H1 (cell line): ENCODE results near the gene LIMK2. TPM values are rescaled to one million over a fixed set of nuclear protein-coding genes. Genes with fewer than 3 reads are reported as not detected.
"Not testable (repeated sequence)": the region's sequence is repeated elsewhere in the genome, so short reads cannot be mapped to it uniquely, and the experiment has no call there.

Experiments used
- CTCF ChIA-PET: fragments of 300-600 bp; sonication (Branson Sonifier 250); formaldehyde crosslinking; loops from one replicate; lab custom pipeline; 2021; ENCODE audit not compliant: partially characterized antibody; lab: Charles Lee
- POLR2A ChIA-PET: fragments of 300-600 bp; sonication (Branson Sonifier 250); formaldehyde crosslinking; loops from one replicate; lab custom pipeline; 2021; ENCODE audit warnings: inconsistent platforms; ENCODE audit not compliant: partially characterized antibody; lab: Charles Lee
- DNase-seq, 2 experiments: peaks; one replicate each; pipeline versions ENCODE4 v3.0.0 to v3.0.0-alpha.2; 2010 to 2022; ENCODE audit warnings: low spot score in 2 of 2, low read depth in 1 of 2, mixed read lengths in 1 of 2
- FAIRE-seq: peaks from 2 replicates; lab custom pipeline; 2011; peaks lifted over from hg19 to GRCh38; lab: Jason Lieb, UNC
- H2AFZ ChIP-seq: 2 replicates; pipeline ENCODE4 v1.8.1; 2012; ENCODE audit warnings: low read length, inconsistent platforms
- H2AK5ac ChIP-seq: 2 replicates; pipeline ENCODE4 v1.6.1; 2013; ENCODE audit warnings: low read depth, low read length
- H2BK120ac ChIP-seq: replicated peaks from 2 replicates; pipeline ENCODE3; 2013; ENCODE audit warnings: low read depth, low read length, inconsistent platforms
- H2BK12ac ChIP-seq: 2 replicates; pipeline ENCODE4 v1.6.1; 2013; ENCODE audit warnings: low read depth, low read length
- H2BK15ac ChIP-seq: 2 replicates; pipeline ENCODE4 v1.6.1; 2013; ENCODE audit warnings: low read length
- H2BK20ac ChIP-seq: 2 replicates; pipeline ENCODE4 v1.6.1; 2013; ENCODE audit warnings: low read length
- H2BK5ac ChIP-seq: 2 replicates; pipeline ENCODE4 v1.6.1; 2013; ENCODE audit warnings: low read depth, low read length
- H3K14ac ChIP-seq: 2 replicates; pipeline ENCODE4 v1.6.1; 2013; ENCODE audit warnings: inconsistent platforms; ENCODE audit not compliant: insufficient read length
- H3K18ac ChIP-seq: 2 replicates; pipeline ENCODE4 v1.6.1; 2013; ENCODE audit warnings: low read length; ENCODE audit errors: extremely low read depth
- H3K23ac ChIP-seq: 2 replicates; pipeline ENCODE4 v1.6.1; 2013; ENCODE audit warnings: inconsistent platforms; ENCODE audit not compliant: insufficient read length
- H3K23me2 ChIP-seq: 2 replicates; pipeline ENCODE4 v1.6.1; 2013; ENCODE audit warnings: low read depth, low read length
- H3K27ac ChIP-seq: 2 replicates; pipeline ENCODE4 v1.6.1; 2011; ENCODE audit warnings: low read depth, low read length, inconsistent platforms
- H3K27me3 ChIP-seq, 4 experiments: replicated peaks in 1 of 4; 1 replicate in 1 of 4; 2 replicates in 3 of 4; pipeline versions ENCODE4 v1.6.1 to v1.8.1; 2011 to 2013; ENCODE audit warnings: low read length in 3 of 4, mild to moderate bottlenecking in 3 of 4, inconsistent platforms in 2 of 4, mixed read lengths in 2 of 4, moderate library complexity in 1 of 4; ENCODE audit not compliant: control insufficient read depth in 3 of 4, insufficient read depth in 3 of 4; ENCODE audit errors: extremely low read depth in 1 of 4
- H3K36me3 ChIP-seq, 4 experiments: 2 replicates each; pipeline versions ENCODE4 v1.6.1 to v1.8.1; 2011 to 2013; ENCODE audit warnings: mild to moderate bottlenecking in 4 of 4, low read length in 3 of 4, moderate library complexity in 2 of 4, control low read depth in 1 of 4, inconsistent platforms in 1 of 4; ENCODE audit not compliant: insufficient read depth in 4 of 4, control insufficient read depth in 2 of 4
- H3K4ac ChIP-seq: replicated peaks from 2 replicates; pipeline ENCODE3; 2013; ENCODE audit warnings: low read length, low read depth, mixed read lengths, inconsistent platforms; ENCODE audit not compliant: insufficient read length
- H3K4me1 ChIP-seq, 4 experiments: replicated peaks in 1 of 4; 1 replicate in 1 of 4; 2 replicates in 3 of 4; pipeline versions ENCODE4 v1.6.1 to v1.8.1; 2011 to 2013; ENCODE audit warnings: low read length in 3 of 4, inconsistent platforms in 2 of 4, mixed read lengths in 1 of 4; ENCODE audit not compliant: insufficient read depth in 4 of 4, control insufficient read depth in 3 of 4
- H3K4me2 ChIP-seq, 2 experiments: 2 replicates each; pipeline versions ENCODE4 v1.6.1 to v1.8.1; 2011 to 2013; ENCODE audit warnings: low read depth in 2 of 2, low read length in 2 of 2, control low read depth in 1 of 2, inconsistent platforms in 1 of 2, mild to moderate bottlenecking in 1 of 2; ENCODE audit not compliant: insufficient read depth in 1 of 2
- H3K4me3 ChIP-seq, 4 experiments: fragments of 200-600, 300-600 bp in 1 of 4; sonication (generic), shearing (Covaris generic), sonication (Bioruptor Twin) in 1 of 4; 2 replicates each; pipeline versions ENCODE4 v1.5.1 to v1.8.1; 2011 to 2016; ENCODE audit warnings: low read length in 4 of 4, low read depth in 3 of 4, control low read depth in 2 of 4, inconsistent platforms in 2 of 4, mild to moderate bottlenecking in 2 of 4, mixed read lengths in 1 of 4, moderate library complexity in 1 of 4; ENCODE audit not compliant: insufficient read depth in 2 of 4; ENCODE audit errors: extremely low read depth in 1 of 4
- H3K56ac ChIP-seq: replicated peaks from 2 replicates; pipeline ENCODE3; 2013; ENCODE audit warnings: low read depth, mild to moderate bottlenecking, mixed read lengths, low read length, inconsistent platforms; ENCODE audit not compliant: insufficient read length
- H3K79me1 ChIP-seq: 2 replicates; pipeline ENCODE4 v1.6.1; 2013; ENCODE audit warnings: low read depth, low read length, control low read depth
- H3K79me2 ChIP-seq, 2 experiments: 2 replicates each; pipeline versions ENCODE4 v1.6.1 to v1.8.1; 2012 to 2013; ENCODE audit warnings: low read length in 2 of 2, mild to moderate bottlenecking in 2 of 2, inconsistent platforms in 1 of 2; ENCODE audit not compliant: insufficient read depth in 2 of 2, control insufficient read depth in 1 of 2
- H3K9ac ChIP-seq, 4 experiments: replicated peaks in 1 of 4; 1 replicate in 1 of 4; 2 replicates in 3 of 4; pipeline versions ENCODE4 v1.6.1 to v1.8.1; 2011 to 2013; ENCODE audit warnings: low read depth in 3 of 4, low read length in 3 of 4, control low read depth in 2 of 4, mild to moderate bottlenecking in 2 of 4, moderate library complexity in 2 of 4, inconsistent platforms in 1 of 4; ENCODE audit errors: extremely low read depth in 1 of 4
- H3K9me3 ChIP-seq, 2 experiments: 2 replicates each; pipeline versions ENCODE4 v1.6.1 to v1.8.1; 2012 to 2013; ENCODE audit warnings: mild to moderate bottlenecking in 2 of 2, moderate library complexity in 2 of 2, control low read depth in 1 of 2, inconsistent platforms in 1 of 2, low read depth in 1 of 2, low read length in 1 of 2, mixed read lengths in 1 of 2; ENCODE audit not compliant: insufficient read depth in 2 of 2
- H4K20me1 ChIP-seq, 2 experiments: replicated peaks in 1 of 2; 2 replicates each; pipeline versions ENCODE3 to v1.8.1; 2011 to 2013; ENCODE audit warnings: inconsistent platforms in 2 of 2, low read length in 2 of 2, mild to moderate bottlenecking in 1 of 2; ENCODE audit not compliant: insufficient read depth in 2 of 2, control insufficient read depth in 1 of 2
- H4K5ac ChIP-seq: 2 replicates; pipeline ENCODE4 v1.6.1; 2013; ENCODE audit warnings: low read length, low read depth, mixed read lengths, inconsistent platforms; ENCODE audit not compliant: insufficient read length
- H4K8ac ChIP-seq: 2 replicates; pipeline ENCODE4 v1.8.0; 2013; ENCODE audit warnings: mild to moderate bottlenecking, moderate library complexity, low read length, inconsistent platforms; ENCODE audit not compliant: insufficient read depth; ENCODE audit errors: extremely low read depth
- H4K91ac ChIP-seq: replicated peaks from 2 replicates; pipeline ENCODE3; 2013; ENCODE audit warnings: low read length, mixed read lengths, inconsistent platforms; ENCODE audit not compliant: insufficient read length
- WGBS, 2 experiments: shearing (Covaris generic) in 1 of 2; methylation state at CpG; one replicate each; pipeline versions ENCODE4 v1.1.6 to v1.1.7; 2013 to 2015; ENCODE audit warnings: low lambda C conversion rate in 2 of 2, mixed read lengths in 2 of 2, inconsistent platforms in 1 of 2, low coverage in 1 of 2, missing lambda C conversion rate in 1 of 2; ENCODE audit not compliant: insufficient replicate concordance in 2 of 2, insufficient coverage in 1 of 2, insufficient read length in 1 of 2; ENCODE audit errors: extremely low coverage in 1 of 2, missing lambda C conversion rate in 1 of 2; 5-methylcytosine and 5-hydroxymethylcytosine counted together
- polyA plus RNA-seq, 7 experiments: library from polyadenylated mRNA; depleted of rRNA in 3 of 7; stranded (reverse) in 5 of 7; unstranded in 2 of 7; fragments of >200 nt in 5 of 7; fragments of 200-250 nt in 2 of 7; gene quantifications; 1 replicate in 5 of 7; 2 replicates in 1 of 7; 4 replicates in 1 of 7; pipeline versions ENCODE4 v1.2.1 to v1.2.3, GENCODE V29; 2011 to 2013; ENCODE audit warnings: missing spikeins in 2 of 7, mixed read lengths in 2 of 7
- total RNA-seq: library from RNA; stranded (reverse); fragmentation: NEBNext Ultra II Directional; extraction: Animal tissue kit (Norgen Biotek cat#: 25700); gene quantifications from 2 replicates; pipeline ENCODE4 v1.2.1, GENCODE V29; 2021
- TF ChIP-seq, protein P1 (sequence below), 3 experiments: IDR thresholded peaks; 1 replicate in 2 of 3; 2 replicates in 1 of 3; pipeline versions ENCODE4 v1.5.1 to v1.6.1; 2011; ENCODE audit warnings: low read length in 3 of 3, mild to moderate bottlenecking in 3 of 3, inconsistent platforms in 2 of 3, low read depth in 1 of 3, moderate library complexity in 1 of 3; ENCODE audit not compliant: insufficient read depth in 1 of 3; ENCODE audit errors: control extremely low read depth in 1 of 3

Gene LIMK2
- total and polyA plus RNA-seq, 2 of the 8 experiments (the other 6 are each of a cell fraction or from before 2014, with no cell fraction given): 13.2 to 37.6 TPM

DNA sequence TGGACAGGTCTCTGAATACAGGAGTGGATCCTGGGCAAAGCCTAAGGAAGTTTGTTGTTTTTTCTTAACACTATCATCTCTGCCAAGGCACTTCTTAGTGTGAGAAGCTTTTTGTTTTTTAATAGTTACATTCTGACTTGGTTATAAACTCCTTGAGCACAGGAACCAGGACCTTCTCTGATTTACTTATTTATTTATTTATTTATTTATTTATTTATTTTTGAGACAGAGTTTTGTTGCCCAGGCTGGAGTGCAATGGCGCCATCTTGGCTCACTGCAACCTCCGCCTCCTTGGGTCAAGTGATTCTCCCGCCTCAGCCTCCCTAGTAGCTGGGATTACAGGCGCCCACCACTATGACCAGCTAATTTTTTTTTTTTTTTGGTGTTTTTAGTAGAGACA lies 41.1 kb upstream of the LIMK2 start (continued):
- TF ChIP-seq, protein P1, sequence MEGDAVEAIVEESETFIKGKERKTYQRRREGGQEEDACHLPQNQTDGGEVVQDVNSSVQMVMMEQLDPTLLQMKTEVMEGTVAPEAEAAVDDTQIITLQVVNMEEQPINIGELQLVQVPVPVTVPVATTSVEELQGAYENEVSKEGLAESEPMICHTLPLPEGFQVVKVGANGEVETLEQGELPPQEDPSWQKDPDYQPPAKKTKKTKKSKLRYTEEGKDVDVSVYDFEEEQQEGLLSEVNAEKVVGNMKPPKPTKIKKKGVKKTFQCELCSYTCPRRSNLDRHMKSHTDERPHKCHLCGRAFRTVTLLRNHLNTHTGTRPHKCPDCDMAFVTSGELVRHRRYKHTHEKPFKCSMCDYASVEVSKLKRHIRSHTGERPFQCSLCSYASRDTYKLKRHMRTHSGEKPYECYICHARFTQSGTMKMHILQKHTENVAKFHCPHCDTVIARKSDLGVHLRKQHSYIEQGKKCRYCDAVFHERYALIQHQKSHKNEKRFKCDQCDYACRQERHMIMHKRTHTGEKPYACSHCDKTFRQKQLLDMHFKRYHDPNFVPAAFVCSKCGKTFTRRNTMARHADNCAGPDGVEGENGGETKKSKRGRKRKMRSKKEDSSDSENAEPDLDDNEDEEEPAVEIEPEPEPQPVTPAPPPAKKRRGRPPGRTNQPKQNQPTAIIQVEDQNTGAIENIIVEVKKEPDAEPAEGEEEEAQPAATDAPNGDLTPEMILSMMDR (IDR thresholded peaks at IDR 0.05; ENCODE audit: control extremely low read depth in 1 of 3, insufficient read depth in 1 of 3, low read depth in 1 of 3, low read length in 3 of 3): no peak

DNA sequence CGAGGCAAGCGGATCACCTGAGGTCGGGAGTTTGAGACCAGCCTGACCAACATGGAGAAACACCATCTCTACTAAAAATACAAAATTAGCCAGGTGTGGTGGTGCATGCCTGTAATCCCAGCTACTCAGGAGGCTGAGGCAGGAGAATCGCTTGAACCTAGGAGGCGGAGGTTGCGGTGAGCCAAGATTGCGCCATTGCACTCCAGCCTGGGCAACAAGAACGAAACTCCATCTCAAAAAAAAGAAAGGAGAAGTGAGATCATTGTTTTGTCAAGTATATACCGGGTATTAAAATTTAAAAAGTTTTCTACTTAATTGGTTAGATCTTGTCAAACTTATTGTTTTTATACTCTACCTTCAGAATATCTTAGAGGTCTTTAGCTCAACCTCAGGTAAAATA lies 40.4 kb upstream of the LIMK2 start:
- WGBS, 2 experiments: 89% methylated on average over 6 of the region's 9 CpGs; no CpG with 5 or more reads in 1 of the 2 experiments
- H2AFZ ChIP-seq, H3K4me2 ChIP-seq, H3K27ac ChIP-seq, H2BK5ac ChIP-seq, H3K36me3 ChIP-seq, DNase-seq, H4K5ac ChIP-seq, H3K79me1 ChIP-seq, FAIRE-seq, H3K4me1 ChIP-seq, H3K23ac ChIP-seq, H3K23me2 ChIP-seq, H3K56ac ChIP-seq, H2BK20ac ChIP-seq, H4K91ac ChIP-seq, H3K4me3 ChIP-seq, CTCF ChIA-PET, H3K27me3 ChIP-seq, H2BK120ac ChIP-seq, H3K14ac ChIP-seq, H2BK12ac ChIP-seq, H3K9ac ChIP-seq, H3K9me3 ChIP-seq, H4K8ac ChIP-seq, H3K4ac ChIP-seq, H3K79me2 ChIP-seq, H2BK15ac ChIP-seq, H4K20me1 ChIP-seq, H3K18ac ChIP-seq, POLR2A ChIA-PET, H2AK5ac ChIP-seq: not testable (repeated sequence)
